Endothelial cell of umbilical vein (primary cell): ENCODE data around the gene SLC6A18. TPM values are rescaled to one million over a fixed set of nuclear protein-coding genes. Genes with fewer than 3 reads are reported as not detected.

ENCODE experiments used
- BruUV-seq: library from RNA; stranded (reverse); fragments of 400-500 nt; replicated peaks from 2 replicates; lab custom pipeline; 2021; lab: Mats Ljungman, UMichigan
- CTCF ChIA-PET: fragments of 300-600, 350-600 bp; sonication (Branson Sonifier 250); formaldehyde crosslinking; loops from one replicate; lab custom pipeline; 2021; ENCODE audit warnings: antibody characterized with exemption, inconsistent platforms; lab: Charles Lee
- POLR2A ChIA-PET: fragments of 300-600, 350-600 bp; sonication (Branson Sonifier 250); formaldehyde crosslinking; loops from one replicate; lab custom pipeline; 2021; ENCODE audit warnings: antibody characterized with exemption, inconsistent platforms; lab: Charles Lee
- DNase-seq: peaks from one replicate; pipeline ENCODE4 v3.0.0-alpha.2; 2011; ENCODE audit warnings: low read depth, low spot score
- FAIRE-seq: peaks from 2 replicates; lab custom pipeline; 2011; peaks lifted over from hg19 to GRCh38; lab: Jason Lieb, UNC
- H2AFZ ChIP-seq: 2 replicates; pipeline ENCODE4 v1.6.0; 2012; ENCODE audit warnings: low read depth, low read length, control low read depth, inconsistent platforms
- H3K27ac ChIP-seq: 2 replicates; pipeline ENCODE4 v1.5.1; 2011; ENCODE audit warnings: low read depth, mild to moderate bottlenecking, control low read depth, low read length, moderate library complexity; ENCODE audit not compliant: insufficient read depth
- H3K27me3 ChIP-seq, 2 experiments: 2 replicates each; pipeline versions ENCODE4 v1.6.0 to v1.6.1; 2011; ENCODE audit warnings: low read length in 2 of 2, mixed read lengths in 1 of 2; ENCODE audit not compliant: control insufficient read depth in 2 of 2, insufficient read depth in 2 of 2
- H3K36me3 ChIP-seq, 2 experiments: 2 replicates in 1 of 2; 3 replicates in 1 of 2; pipeline ENCODE4 v1.5.1; 2011; ENCODE audit warnings: low read length in 2 of 2, mild to moderate bottlenecking in 1 of 2, moderate library complexity in 1 of 2; ENCODE audit not compliant: control insufficient read depth in 2 of 2, insufficient read depth in 2 of 2; ENCODE audit errors: extremely low read depth in 1 of 2
- H3K4me1 ChIP-seq: 3 replicates; pipeline ENCODE4 v1.5.1; 2011; ENCODE audit warnings: mild to moderate bottlenecking, low read length; ENCODE audit not compliant: control insufficient read depth, insufficient read depth; ENCODE audit errors: extremely low read depth
- H3K4me2 ChIP-seq: 2 replicates; pipeline ENCODE4 v1.6.1; 2011; ENCODE audit warnings: low read length, control low read depth, mixed read lengths; ENCODE audit not compliant: insufficient read depth
- H3K4me3 ChIP-seq, 3 experiments: fragments of 200-600 bp in 1 of 3; sonication (generic), shearing (Covaris generic) in 1 of 3; replicated peaks in 1 of 3; 2 replicates each; pipeline ENCODE4 v1.5.1; 2011 to 2016; ENCODE audit warnings: control low read depth in 3 of 3, low read length in 3 of 3, mild to moderate bottlenecking in 2 of 3, inconsistent platforms in 1 of 3, low read depth in 1 of 3, moderate library complexity in 1 of 3; ENCODE audit not compliant: insufficient read depth in 1 of 3
- H3K79me2 ChIP-seq: 2 replicates; pipeline ENCODE4 v1.6.0; 2012; ENCODE audit warnings: low read length, inconsistent platforms; ENCODE audit not compliant: control insufficient read depth, insufficient read depth
- H3K9ac ChIP-seq: replicated peaks from 2 replicates; pipeline ENCODE3; 2011; ENCODE audit warnings: low read length, control low read depth; ENCODE audit not compliant: insufficient read depth; ENCODE audit errors: extremely low read depth
- H3K9me1 ChIP-seq: replicated peaks from 3 replicates; pipeline ENCODE4 v1.6.0; 2011; ENCODE audit warnings: mild to moderate bottlenecking, low read length; ENCODE audit not compliant: control insufficient read depth, insufficient read depth; ENCODE audit errors: extremely low read depth
- H3K9me3 ChIP-seq: replicated peaks from 2 replicates; pipeline ENCODE4 v1.5.1; 2012; ENCODE audit warnings: low read length, inconsistent platforms; ENCODE audit not compliant: control insufficient read depth, insufficient read depth
- H4K20me1 ChIP-seq: replicated peaks from 2 replicates; pipeline ENCODE3; 2011; ENCODE audit warnings: mild to moderate bottlenecking, low read length; ENCODE audit not compliant: control insufficient read depth, insufficient read depth; ENCODE audit errors: extremely low read depth
- EZH2 ChIP-seq: IDR thresholded peaks from 2 replicates; pipeline ENCODE4 v1.6.1; 2012; ENCODE audit warnings: borderline replicate concordance, low read depth, mild to moderate bottlenecking, moderate library complexity, low read length, inconsistent platforms; ENCODE audit not compliant: severe bottlenecking
- FOS ChIP-seq: IDR thresholded peaks from 2 replicates; pipeline ENCODE4 v1.6.1; 2011; ENCODE audit warnings: mild to moderate bottlenecking, low read length, moderate library complexity, borderline replicate concordance; ENCODE audit not compliant: insufficient read depth
- GATA2 ChIP-seq: IDR thresholded peaks from 2 replicates; pipeline ENCODE4 v1.7.0; 2011; ENCODE audit warnings: low read depth, mild to moderate bottlenecking, moderate library complexity, mixed read lengths, low read length; ENCODE audit not compliant: insufficient read length, insufficient read depth
- JUN ChIP-seq: IDR thresholded peaks from 2 replicates; pipeline ENCODE4 v1.6.1; 2011; ENCODE audit warnings: borderline replicate concordance, low read depth; ENCODE audit not compliant: insufficient read length, insufficient read depth
- MYC ChIP-seq: IDR thresholded peaks from one replicate; pipeline ENCODE4 v1.6.1; 2011; ENCODE audit warnings: mild to moderate bottlenecking, low read depth, low read length
- POLR2A ChIP-seq: IDR thresholded peaks from 2 replicates; pipeline ENCODE4 v1.6.1; 2012; ENCODE audit warnings: low read depth, mild to moderate bottlenecking, control low read depth, low read length
- POLR2AphosphoS5 ChIP-seq: IDR thresholded peaks from 2 replicates; pipeline ENCODE4 v1.6.1; 2012; ENCODE audit warnings: low read depth, mild to moderate bottlenecking, control low read depth, low read length, moderate library complexity; ENCODE audit not compliant: insufficient read depth
- dilution Hi-C: fragments of 300-500 bp; cut with MboI; formaldehyde crosslinking; loops from one replicate; pipeline ENCODE4 v1.15.0; 2019; ENCODE audit warnings: low sequenced_read_pairs; ENCODE audit not compliant: extremely low pct_ligation_motif_present
- intact Hi-C: fragments of 100-400 bp; cut with micrococcal nuclease; formaldehyde crosslinking; loops from one replicate; pipeline ENCODE4 v1.10.0; 2022
- polyA plus RNA-seq, 4 experiments: library from polyadenylated mRNA; depleted of rRNA in 3 of 4; stranded (reverse) in 3 of 4; unstranded in 1 of 4; fragments of >200 nt; gene quantifications; 2 replicates each; pipeline versions ENCODE4 v1.2.1 to v1.2.3, GENCODE V29; 2011 to 2012; ENCODE audit warnings: missing spikeins in 1 of 4
- total RNA-seq: library from RNA; stranded (reverse); gene quantifications from 2 replicates; pipeline ENCODE4 v1.2.3, GENCODE V29; 2021
- TF ChIP-seq, protein P1 (sequence below), 2 donors: IDR thresholded peaks; 1 replicate in 1 of 2; 2 replicates in 1 of 2; pipeline ENCODE4 v1.5.1; 2011; ENCODE audit warnings: low read length in 2 of 2, mild to moderate bottlenecking in 2 of 2, moderate library complexity in 2 of 2, control low read depth in 1 of 2, inconsistent platforms in 1 of 2, low read depth in 1 of 2; ENCODE audit not compliant: insufficient read depth in 1 of 2; ENCODE audit errors: extremely low read depth in 1 of 2
- TF ChIP-seq, protein P2 (sequence below): IDR thresholded peaks from 2 replicates; pipeline ENCODE4 v1.6.1; 2011; ENCODE audit not compliant: insufficient read depth, insufficient read length

SLC6A18 gene
- total and polyA plus RNA-seq, 2 donors (not counting 3 experiments of a cell fraction or from before 2014, with no cell fraction given) = not detected

DNA sequence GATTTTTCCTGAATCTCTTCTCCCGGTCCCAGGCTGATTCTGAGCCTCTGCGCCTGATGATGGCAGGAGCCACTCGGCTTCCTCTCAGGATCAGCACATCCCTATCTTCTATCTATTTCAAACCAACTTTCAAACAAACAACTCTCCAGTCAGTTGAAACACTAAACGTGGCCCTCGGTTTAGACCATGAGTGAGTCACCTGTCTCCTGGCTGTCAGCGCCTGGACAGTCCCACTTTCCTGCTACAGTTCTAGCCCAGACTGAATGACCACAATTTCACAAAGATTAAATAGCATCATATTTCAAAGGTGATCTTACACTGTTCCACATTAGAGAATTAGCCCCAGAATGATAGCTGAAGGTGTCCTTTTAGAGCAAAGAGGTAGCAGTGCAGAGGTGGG, 17.6 kb upstream of the SLC6A18 start:
- FAIRE-seq (no peak), DNase-seq (no peak)
- Histone ChIP-seq H3K9me3 (no peaks in the 10 kb centered on the region), H3K36me3 (no peaks in the 10 kb centered on the region), H3K79me2 (no peaks in the 10 kb centered on the region), H4K20me1 (no peaks in the 10 kb centered on the region), H3K4me2 (no peak overlapping the region), H2AFZ (no peak overlapping the region), H3K27ac (no peak overlapping the region), H3K27me3 (no peaks in the 10 kb centered on the region), H3K4me3 (no peak overlapping the region), H3K9ac (no peak overlapping the region), H3K9me1 (no peaks in the 10 kb centered on the region), H3K4me1 (no peaks in the 10 kb centered on the region)
- intact Hi-C loops = no loop called here
- no peak for TF ChIP-seq MYC
- no peak for TF ChIP-seq FOS
- no peak for TF ChIP-seq JUN
- no peak for TF ChIP-seq GATA2
- TF ChIP-seq, protein P1, sequence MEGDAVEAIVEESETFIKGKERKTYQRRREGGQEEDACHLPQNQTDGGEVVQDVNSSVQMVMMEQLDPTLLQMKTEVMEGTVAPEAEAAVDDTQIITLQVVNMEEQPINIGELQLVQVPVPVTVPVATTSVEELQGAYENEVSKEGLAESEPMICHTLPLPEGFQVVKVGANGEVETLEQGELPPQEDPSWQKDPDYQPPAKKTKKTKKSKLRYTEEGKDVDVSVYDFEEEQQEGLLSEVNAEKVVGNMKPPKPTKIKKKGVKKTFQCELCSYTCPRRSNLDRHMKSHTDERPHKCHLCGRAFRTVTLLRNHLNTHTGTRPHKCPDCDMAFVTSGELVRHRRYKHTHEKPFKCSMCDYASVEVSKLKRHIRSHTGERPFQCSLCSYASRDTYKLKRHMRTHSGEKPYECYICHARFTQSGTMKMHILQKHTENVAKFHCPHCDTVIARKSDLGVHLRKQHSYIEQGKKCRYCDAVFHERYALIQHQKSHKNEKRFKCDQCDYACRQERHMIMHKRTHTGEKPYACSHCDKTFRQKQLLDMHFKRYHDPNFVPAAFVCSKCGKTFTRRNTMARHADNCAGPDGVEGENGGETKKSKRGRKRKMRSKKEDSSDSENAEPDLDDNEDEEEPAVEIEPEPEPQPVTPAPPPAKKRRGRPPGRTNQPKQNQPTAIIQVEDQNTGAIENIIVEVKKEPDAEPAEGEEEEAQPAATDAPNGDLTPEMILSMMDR (IDR thresholded peaks at IDR 0.05; ENCODE audit: extremely low read depth in 1 of 2, insufficient read depth in 1 of 2, low read depth in 1 of 2, low read length in 2 of 2) = no peak
- no peak for TF ChIP-seq EZH2
- TF ChIP-seq POLR2A = no peak
- TF ChIP-seq POLR2AphosphoS5 = no peak
- TF ChIP-seq, protein P2, sequence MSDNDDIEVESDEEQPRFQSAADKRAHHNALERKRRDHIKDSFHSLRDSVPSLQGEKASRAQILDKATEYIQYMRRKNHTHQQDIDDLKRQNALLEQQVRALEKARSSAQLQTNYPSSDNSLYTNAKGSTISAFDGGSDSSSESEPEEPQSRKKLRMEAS = no peak
- ChIA-PET POLR2A (no interaction called here), CTCF (interaction anchor here (1.4 to 4.0 kb wide), 3 partner anchors 435 to 446 kb away, joined by 11 to 55 read pairs (median 11); no protein-coding TSS in a partner anchor)
- dilution Hi-C loops = no loop called here
- no TSS peak for BruUV-seq
